HCT116 (cell line): Measurements from ENCODE around the gene TMEM222.

Source experiments
- EZH2 ChIP-seq: fragments of 200-600 bp; sonication (generic); IDR thresholded peaks from 2 replicates; pipeline ENCODE4 v1.6.1; 2017; ENCODE audit warnings: antibody characterized with exemption, mixed run types
- JUND ChIP-seq: IDR thresholded peaks from 2 replicates; pipeline ENCODE4 v1.6.1; 2012
- POLR2A ChIP-seq: IDR thresholded peaks from 2 replicates; pipeline ENCODE4 v1.7.0; 2011; ENCODE audit warnings: borderline replicate concordance; ENCODE audit not compliant: insufficient read depth, insufficient read length; ENCODE audit errors: extremely low read depth
- RAD21 ChIP-seq: IDR thresholded peaks from 2 replicates; pipeline ENCODE4 v1.6.1; 2012; ENCODE audit warnings: low read depth, mild to moderate bottlenecking
- SP1 ChIP-seq: IDR thresholded peaks from 2 replicates; pipeline ENCODE4 v1.6.1; 2012; ENCODE audit warnings: low read depth
- SRF ChIP-seq: IDR thresholded peaks from 2 replicates; pipeline ENCODE4 v1.6.1; 2012; ENCODE audit warnings: low read depth
- YY1 ChIP-seq: IDR thresholded peaks from 2 replicates; pipeline ENCODE4 v1.6.1; 2011; ENCODE audit warnings: low read length, low read depth, moderate library complexity, mild to moderate bottlenecking; ENCODE audit not compliant: insufficient replicate concordance; ENCODE audit errors: extremely low read depth
- ZNF274 ChIP-seq: fragments of 200-500 bp; sonication (Bioruptor generic); IDR thresholded peaks from 2 replicates; pipeline ENCODE4 v1.6.1; 2014; ENCODE audit warnings: mild to moderate bottlenecking, low read depth, low read length, inconsistent platforms
- TF ChIP-seq, protein P1 (sequence below): IDR thresholded peaks from 2 replicates; pipeline ENCODE4 v1.6.1; 2012; ENCODE audit warnings: low read depth
- TF ChIP-seq, protein P2 (sequence below): IDR thresholded peaks from 2 replicates; pipeline ENCODE4 v1.6.1; 2011; ENCODE audit warnings: mild to moderate bottlenecking, low read length, moderate library complexity; ENCODE audit not compliant: insufficient replicate concordance; ENCODE audit errors: extremely low read depth
- TF ChIP-seq, protein P3 (sequence below): IDR thresholded peaks from 2 replicates; pipeline ENCODE4 v1.6.1; 2012
- TF ChIP-seq, protein P4 (sequence below), 3 experiments: fragments of 200-600 bp in 1 of 3; sonication (generic) in 1 of 3; IDR thresholded peaks in 2 of 3; conservative IDR thresholded peaks in 1 of 3; 2 replicates each; pipeline ENCODE4 v1.5.1; 2012 to 2017; ENCODE audit warnings: low read depth in 2 of 3, low read length in 2 of 3, antibody characterized with exemption in 1 of 3, borderline replicate concordance in 1 of 3, control low read depth in 1 of 3, mild to moderate bottlenecking in 1 of 3, mixed read lengths in 1 of 3, mixed run types in 1 of 3, moderate library complexity in 1 of 3; ENCODE audit not compliant: insufficient read depth in 1 of 3
- TF ChIP-seq, protein P5 (sequence below): IDR thresholded peaks from 2 replicates; pipeline ENCODE4 v1.6.1; 2012

DNA sequence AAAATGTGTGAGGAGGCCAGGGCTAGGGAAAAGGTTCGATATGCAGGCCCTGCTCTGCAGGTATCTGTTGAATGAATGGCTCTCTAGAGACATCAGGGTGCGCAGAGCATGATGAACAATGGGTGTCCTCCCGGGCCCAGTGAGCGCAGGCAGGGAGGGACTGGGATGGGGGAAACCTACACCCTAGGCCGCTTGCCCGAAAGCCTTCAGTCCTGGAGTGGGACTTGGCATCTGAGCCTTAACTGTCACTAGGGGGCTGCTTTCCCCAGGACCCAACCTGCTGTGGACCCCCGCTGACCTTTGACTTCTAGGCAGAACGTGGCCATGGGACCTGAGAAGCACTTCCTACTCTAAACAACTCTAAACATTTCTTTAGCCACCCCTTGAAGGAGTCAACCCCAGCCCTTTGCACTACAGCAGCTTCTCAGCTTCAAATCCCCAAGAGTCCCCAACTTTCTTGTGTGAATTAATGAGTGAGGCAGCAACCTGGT is 45.2 kb downstream of the TMEM222 start:
- no peak for TF ChIP-seq YY1
- no peak for TF ChIP-seq ZNF274
- TF ChIP-seq, protein P1, sequence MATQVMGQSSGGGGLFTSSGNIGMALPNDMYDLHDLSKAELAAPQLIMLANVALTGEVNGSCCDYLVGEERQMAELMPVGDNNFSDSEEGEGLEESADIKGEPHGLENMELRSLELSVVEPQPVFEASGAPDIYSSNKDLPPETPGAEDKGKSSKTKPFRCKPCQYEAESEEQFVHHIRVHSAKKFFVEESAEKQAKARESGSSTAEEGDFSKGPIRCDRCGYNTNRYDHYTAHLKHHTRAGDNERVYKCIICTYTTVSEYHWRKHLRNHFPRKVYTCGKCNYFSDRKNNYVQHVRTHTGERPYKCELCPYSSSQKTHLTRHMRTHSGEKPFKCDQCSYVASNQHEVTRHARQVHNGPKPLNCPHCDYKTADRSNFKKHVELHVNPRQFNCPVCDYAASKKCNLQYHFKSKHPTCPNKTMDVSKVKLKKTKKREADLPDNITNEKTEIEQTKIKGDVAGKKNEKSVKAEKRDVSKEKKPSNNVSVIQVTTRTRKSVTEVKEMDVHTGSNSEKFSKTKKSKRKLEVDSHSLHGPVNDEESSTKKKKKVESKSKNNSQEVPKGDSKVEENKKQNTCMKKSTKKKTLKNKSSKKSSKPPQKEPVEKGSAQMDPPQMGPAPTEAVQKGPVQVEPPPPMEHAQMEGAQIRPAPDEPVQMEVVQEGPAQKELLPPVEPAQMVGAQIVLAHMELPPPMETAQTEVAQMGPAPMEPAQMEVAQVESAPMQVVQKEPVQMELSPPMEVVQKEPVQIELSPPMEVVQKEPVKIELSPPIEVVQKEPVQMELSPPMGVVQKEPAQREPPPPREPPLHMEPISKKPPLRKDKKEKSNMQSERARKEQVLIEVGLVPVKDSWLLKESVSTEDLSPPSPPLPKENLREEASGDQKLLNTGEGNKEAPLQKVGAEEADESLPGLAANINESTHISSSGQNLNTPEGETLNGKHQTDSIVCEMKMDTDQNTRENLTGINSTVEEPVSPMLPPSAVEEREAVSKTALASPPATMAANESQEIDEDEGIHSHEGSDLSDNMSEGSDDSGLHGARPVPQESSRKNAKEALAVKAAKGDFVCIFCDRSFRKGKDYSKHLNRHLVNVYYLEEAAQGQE, result no peak
- TF ChIP-seq SP1, result no peak
- TF ChIP-seq RAD21, result no peak
- TF ChIP-seq EZH2, result no peak
- TF ChIP-seq, protein P2, sequence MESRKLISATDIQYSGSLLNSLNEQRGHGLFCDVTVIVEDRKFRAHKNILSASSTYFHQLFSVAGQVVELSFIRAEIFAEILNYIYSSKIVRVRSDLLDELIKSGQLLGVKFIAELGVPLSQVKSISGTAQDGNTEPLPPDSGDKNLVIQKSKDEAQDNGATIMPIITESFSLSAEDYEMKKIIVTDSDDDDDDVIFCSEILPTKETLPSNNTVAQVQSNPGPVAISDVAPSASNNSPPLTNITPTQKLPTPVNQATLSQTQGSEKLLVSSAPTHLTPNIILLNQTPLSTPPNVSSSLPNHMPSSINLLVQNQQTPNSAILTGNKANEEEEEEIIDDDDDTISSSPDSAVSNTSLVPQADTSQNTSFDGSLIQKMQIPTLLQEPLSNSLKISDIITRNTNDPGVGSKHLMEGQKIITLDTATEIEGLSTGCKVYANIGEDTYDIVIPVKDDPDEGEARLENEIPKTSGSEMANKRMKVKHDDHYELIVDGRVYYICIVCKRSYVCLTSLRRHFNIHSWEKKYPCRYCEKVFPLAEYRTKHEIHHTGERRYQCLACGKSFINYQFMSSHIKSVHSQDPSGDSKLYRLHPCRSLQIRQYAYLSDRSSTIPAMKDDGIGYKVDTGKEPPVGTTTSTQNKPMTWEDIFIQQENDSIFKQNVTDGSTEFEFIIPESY, result no peak
- no peak for TF ChIP-seq SRF
- TF ChIP-seq, protein P3, sequence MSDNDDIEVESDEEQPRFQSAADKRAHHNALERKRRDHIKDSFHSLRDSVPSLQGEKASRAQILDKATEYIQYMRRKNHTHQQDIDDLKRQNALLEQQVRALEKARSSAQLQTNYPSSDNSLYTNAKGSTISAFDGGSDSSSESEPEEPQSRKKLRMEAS, result no peak
- TF ChIP-seq, protein P4, sequence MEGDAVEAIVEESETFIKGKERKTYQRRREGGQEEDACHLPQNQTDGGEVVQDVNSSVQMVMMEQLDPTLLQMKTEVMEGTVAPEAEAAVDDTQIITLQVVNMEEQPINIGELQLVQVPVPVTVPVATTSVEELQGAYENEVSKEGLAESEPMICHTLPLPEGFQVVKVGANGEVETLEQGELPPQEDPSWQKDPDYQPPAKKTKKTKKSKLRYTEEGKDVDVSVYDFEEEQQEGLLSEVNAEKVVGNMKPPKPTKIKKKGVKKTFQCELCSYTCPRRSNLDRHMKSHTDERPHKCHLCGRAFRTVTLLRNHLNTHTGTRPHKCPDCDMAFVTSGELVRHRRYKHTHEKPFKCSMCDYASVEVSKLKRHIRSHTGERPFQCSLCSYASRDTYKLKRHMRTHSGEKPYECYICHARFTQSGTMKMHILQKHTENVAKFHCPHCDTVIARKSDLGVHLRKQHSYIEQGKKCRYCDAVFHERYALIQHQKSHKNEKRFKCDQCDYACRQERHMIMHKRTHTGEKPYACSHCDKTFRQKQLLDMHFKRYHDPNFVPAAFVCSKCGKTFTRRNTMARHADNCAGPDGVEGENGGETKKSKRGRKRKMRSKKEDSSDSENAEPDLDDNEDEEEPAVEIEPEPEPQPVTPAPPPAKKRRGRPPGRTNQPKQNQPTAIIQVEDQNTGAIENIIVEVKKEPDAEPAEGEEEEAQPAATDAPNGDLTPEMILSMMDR (IDR thresholded peaks at IDR 0.05 in 2 of 3, conservative IDR thresholded peaks at IDR 0.05 in 1 of 3; ENCODE audit: borderline replicate concordance in 1 of 3, insufficient read depth in 1 of 3, low read depth in 2 of 3, low read length in 2 of 3), result no peak
- no peak for TF ChIP-seq POLR2A
- TF ChIP-seq, protein P5, sequence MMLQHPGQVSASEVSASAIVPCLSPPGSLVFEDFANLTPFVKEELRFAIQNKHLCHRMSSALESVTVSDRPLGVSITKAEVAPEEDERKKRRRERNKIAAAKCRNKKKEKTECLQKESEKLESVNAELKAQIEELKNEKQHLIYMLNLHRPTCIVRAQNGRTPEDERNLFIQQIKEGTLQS, result no peak
- no peak for TF ChIP-seq JUND
